K562 (cell line): ENCODE results near the gene KCNJ10. TPM values are rescaled to one million over a fixed set of nuclear protein-coding genes. Genes with fewer than 3 reads are reported as not detected.

Experiments
- ATAC-seq: fragments of 200-7000 bp; cut with Tn5 transposase; 3 replicates; pipeline ENCODE4 v1.9.1; 2020; ENCODE audit warnings: moderate library complexity
- BruUV-seq: library from RNA; stranded (reverse); fragments of 400-500 nt; replicated peaks from 2 replicates; lab custom pipeline; 2021; lab: Mats Ljungman, UMichigan
- CTCF ChIA-PET: fragments of 300-600 bp; formaldehyde crosslinking; extraction: SDS; loops from one replicate; lab custom pipeline; 2021; ENCODE audit warnings: low intra/inter-chr PET ratio; lab: Yijun Ruan, JAX
- POLR2A ChIA-PET: fragments of 300-600, 350-650 bp; sonication (Branson Sonifier 250); formaldehyde crosslinking; extraction: SDS; loops from one replicate; lab custom pipeline; 2021; ENCODE audit warnings: antibody characterized with exemption, inconsistent platforms; lab: Yijun Ruan, JAX
- DNase-seq, 4 experiments: peaks; one replicate each; pipeline versions ENCODE4 v3.0.0 to v3.0.0-alpha.2; 2011 to 2018; ENCODE audit warnings: low spot score in 3 of 4, mixed read lengths in 3 of 4; ENCODE audit errors: extremely low read depth in 1 of 4
- FAIRE-seq: peaks from 2 replicates; lab custom pipeline; 2011; peaks lifted over from hg19 to GRCh38; lab: Jason Lieb, UNC
- H2AFZ ChIP-seq: 2 replicates; pipeline ENCODE4 v1.6.0; 2011; ENCODE audit warnings: low read depth, low read length, control low read depth, inconsistent platforms
- H3K27ac ChIP-seq: fragments of 200-600 bp; 3 replicates; pipeline ENCODE4 v1.8.0; 2011; ENCODE audit warnings: low read depth, mild to moderate bottlenecking, control low read depth, inconsistent platforms, low read length, moderate library complexity, mixed read lengths; ENCODE audit errors: extremely low read depth
- H3K27me3 ChIP-seq, 2 experiments: fragments of 300-600 bp in 1 of 2; 2 replicates in 1 of 2; 3 replicates in 1 of 2; pipeline versions ENCODE4 v1.6.0 to v1.8.0; 2011; ENCODE audit warnings: inconsistent platforms in 2 of 2, low read length in 2 of 2, mild to moderate bottlenecking in 1 of 2, mixed read lengths in 1 of 2, moderate library complexity in 1 of 2; ENCODE audit not compliant: control insufficient read depth in 2 of 2, insufficient read depth in 2 of 2
- H3K36me3 ChIP-seq: fragments of 300-600 bp; 3 replicates; pipeline ENCODE4 v1.8.0; 2011; ENCODE audit warnings: mild to moderate bottlenecking, low read length, inconsistent platforms; ENCODE audit not compliant: control insufficient read depth, insufficient read depth
- H3K4me1 ChIP-seq, 2 experiments: fragments of 200-600 bp in 1 of 2; replicated peaks in 1 of 2; 2 replicates in 1 of 2; 3 replicates in 1 of 2; pipeline versions ENCODE4 v1.5.1 to v1.8.0; 2011; ENCODE audit warnings: inconsistent platforms in 2 of 2, low read length in 2 of 2, mild to moderate bottlenecking in 1 of 2, mixed read lengths in 1 of 2, moderate library complexity in 1 of 2; ENCODE audit not compliant: control insufficient read depth in 2 of 2, insufficient read depth in 2 of 2
- H3K4me2 ChIP-seq: 2 replicates; pipeline ENCODE4 v1.6.1; 2011; ENCODE audit warnings: low read length, control low read depth, inconsistent platforms, mixed read lengths; ENCODE audit not compliant: insufficient read depth
- H3K4me3 ChIP-seq: fragments of 200-600 bp; sonication (generic), shearing (Covaris generic); 2 replicates; pipeline ENCODE4 v1.5.1; 2016; ENCODE audit warnings: control low read depth, inconsistent platforms
- H3K79me2 ChIP-seq: fragments of 200-600 bp; 3 replicates; pipeline ENCODE4 v1.8.0; 2011; ENCODE audit warnings: low read length, inconsistent platforms; ENCODE audit not compliant: control insufficient read depth, insufficient read depth
- H3K9ac ChIP-seq, 2 experiments: 2 replicates each; pipeline versions ENCODE4 v1.6.0 to v1.6.1; 2011; ENCODE audit warnings: low read depth in 2 of 2, low read length in 2 of 2, control low read depth in 1 of 2, inconsistent platforms in 1 of 2, mild to moderate bottlenecking in 1 of 2, mixed read lengths in 1 of 2; ENCODE audit not compliant: insufficient read depth in 1 of 2
- H3K9me1 ChIP-seq: one replicate; pipeline ENCODE4 v1.6.0; 2011; ENCODE audit warnings: inconsistent platforms, mild to moderate bottlenecking, low read length, moderate library complexity; ENCODE audit not compliant: control insufficient read depth, insufficient read depth
- H3K9me3 ChIP-seq: replicated peaks from 2 replicates; pipeline ENCODE4 v1.5.1; 2011; ENCODE audit warnings: low read depth, low read length, inconsistent platforms; ENCODE audit not compliant: control insufficient read depth, insufficient read depth
- H4K20me1 ChIP-seq: replicated peaks from 2 replicates; pipeline ENCODE4 v1.6.1; 2011; ENCODE audit warnings: low read length, inconsistent platforms, mixed read lengths; ENCODE audit not compliant: control insufficient read depth, insufficient read depth
- EZH2 ChIP-seq: IDR thresholded peaks from 2 replicates; pipeline ENCODE4 v1.6.1; 2012; ENCODE audit warnings: low read depth, mild to moderate bottlenecking, inconsistent platforms, low read length, borderline replicate concordance
- NFIX ChIP-seq: fragments of 250-450 bp; sonication (Bioruptor Pico); IDR thresholded peaks from 2 replicates; pipeline ENCODE4 v1.4.0; 2020; ENCODE audit warnings: low read depth, mild to moderate bottlenecking, moderate library complexity
- SNRNP70 ChIP-seq: fragments of 200-400 bp; formaldehyde crosslinking; optimal IDR thresholded peaks from 2 replicates; pipeline ENCODE3; 2017; ENCODE audit warnings: low read depth, low read length
- TAF9B ChIP-seq: fragments of 450-650 bp; IDR thresholded peaks from 2 replicates; pipeline ENCODE4 v1.6.1; 2018; ENCODE audit warnings: mild to moderate bottlenecking; ENCODE audit not compliant: partially characterized antibody
- XRCC4 ChIP-seq: IDR thresholded peaks from one replicate; pipeline ENCODE4 v1.6.1; 2011; ENCODE audit not compliant: insufficient read depth, insufficient read length; ENCODE audit errors: extremely low read depth
- ZNF766 ChIP-seq: fragments of 200-800 bp; sonication (Bioruptor generic); conservative IDR thresholded peaks from 2 replicates; pipeline ENCODE4 v1.6.1; 2016; ENCODE audit warnings: missing genetic modification characterization, missing compliant biosample characterization
- WGBS: fragments of 100-300 bp; shearing (Covaris generic); methylation state at CpG from one replicate; pipeline ENCODE4 v1.1.6; 2016; ENCODE audit warnings: low coverage, mixed read lengths; ENCODE audit not compliant: insufficient coverage; ENCODE audit errors: missing lambda C conversion rate; 5-methylcytosine and 5-hydroxymethylcytosine counted together
- in situ Hi-C: fragments of 300-500 bp; cut with MboI; formaldehyde crosslinking; loops from 4 replicates; pipeline ENCODE4 v1.15.0; 2018; ENCODE audit warnings: inconsistent platforms, mixed read lengths
- intact Hi-C: fragments of 100-400 bp; cut with micrococcal nuclease; formaldehyde crosslinking; loops from 2 replicates; pipeline ENCODE4 v1.14.2; 2022
- polyA plus RNA-seq, 8 experiments: library from polyadenylated mRNA; depleted of rRNA in 4 of 8; stranded (reverse) in 5 of 8; unstranded in 3 of 8; fragments of >200 nt; fragmentation: Nextera tagmentation in 2 of 8; fragmentation: Illumina TruSeq in 1 of 8; extraction: Ambion mirVana in 2 of 8; extraction: Trizol in 1 of 8; gene quantifications; 2 replicates each; pipeline versions ENCODE4 v1.2.1 to v1.2.3, GENCODE V29; 2011 to 2014; ENCODE audit warnings: inconsistent platforms in 1 of 8, missing spikeins in 1 of 8
- total RNA-seq, 7 experiments: library from RNA; depleted of rRNA in 6 of 7; stranded (reverse); fragments of >200 nt in 6 of 7; fragmentation: Illumina TruSeq in 2 of 7; extraction: Trizol in 2 of 7; gene quantifications; 2 replicates each; pipeline versions ENCODE4 v1.2.1 to v1.2.3, GENCODE V29; 2011 to 2021; ENCODE audit warnings: low replicate concordance in 1 of 7
- TF ChIP-seq, protein P1 (sequence below): fragments of 450-650 bp; IDR thresholded peaks from 2 replicates; pipeline ENCODE4 v1.6.1; 2016

KCNJ10 gene
- total and polyA plus RNA-seq, 9 of the 15 experiments (the other 6 are each of a cell fraction or from before 2014, with no cell fraction given): 0.06 to 0.11 TPM; not detected in 7

DNA sequence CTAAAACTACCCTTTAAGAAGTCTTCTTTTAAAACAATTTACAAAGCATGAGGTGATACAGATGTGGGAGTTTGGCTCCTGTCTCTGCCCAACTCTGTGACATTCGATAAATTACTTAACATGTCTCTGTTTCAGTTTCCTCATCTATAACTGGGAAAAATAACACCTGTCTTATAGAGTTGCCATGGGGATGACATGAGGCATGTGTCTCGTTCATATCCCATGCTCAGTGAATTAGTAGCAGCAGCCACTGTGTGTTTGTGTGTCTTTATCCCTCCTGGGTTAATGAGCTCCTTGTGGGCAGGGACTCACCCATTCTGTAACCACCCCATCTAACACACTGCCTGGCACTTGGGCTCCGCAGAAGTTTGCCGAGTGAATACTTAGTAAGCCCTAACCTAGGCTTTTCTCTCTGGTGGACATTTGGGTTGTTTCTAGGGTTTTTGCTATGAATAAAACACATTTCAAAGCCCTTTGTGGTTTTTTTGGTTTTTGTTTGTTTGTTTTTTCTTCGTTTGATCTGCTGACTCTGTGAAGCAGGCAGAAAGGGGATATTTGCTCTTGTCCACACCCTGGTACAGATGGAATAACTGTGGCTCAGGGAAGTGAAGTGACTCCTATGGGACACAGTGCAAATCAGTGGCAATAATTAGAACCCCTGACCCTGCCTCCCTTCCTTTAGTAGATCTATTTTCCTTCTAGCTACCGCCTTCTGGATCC, 10.6 kb upstream of the KCNJ10 start:
- no peak for TF ChIP-seq SNRNP70
- TF ChIP-seq, protein P1, sequence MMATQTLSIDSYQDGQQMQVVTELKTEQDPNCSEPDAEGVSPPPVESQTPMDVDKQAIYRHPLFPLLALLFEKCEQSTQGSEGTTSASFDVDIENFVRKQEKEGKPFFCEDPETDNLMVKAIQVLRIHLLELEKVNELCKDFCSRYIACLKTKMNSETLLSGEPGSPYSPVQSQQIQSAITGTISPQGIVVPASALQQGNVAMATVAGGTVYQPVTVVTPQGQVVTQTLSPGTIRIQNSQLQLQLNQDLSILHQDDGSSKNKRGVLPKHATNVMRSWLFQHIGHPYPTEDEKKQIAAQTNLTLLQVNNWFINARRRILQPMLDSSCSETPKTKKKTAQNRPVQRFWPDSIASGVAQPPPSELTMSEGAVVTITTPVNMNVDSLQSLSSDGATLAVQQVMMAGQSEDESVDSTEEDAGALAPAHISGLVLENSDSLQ: no peak
- TF ChIP-seq XRCC4: no peak
- TF ChIP-seq EZH2: no peak
- TF ChIP-seq NFIX (CRISPR knock-in tag): no peak
- no peak for TF ChIP-seq TAF9B
- TF ChIP-seq ZNF766: no peak
- Histone ChIP-seq H3K9me3 (no peaks in the 10 kb centered on the region), H2AFZ (no peak overlapping the region), H4K20me1 (no peaks in the 10 kb centered on the region), H3K4me3 (no peak overlapping the region), H3K4me2 (no peak overlapping the region), H3K36me3 (no peaks in the 10 kb centered on the region), H3K9me1 (no peaks in the 10 kb centered on the region), H3K27ac (no peak overlapping the region), H3K79me2 (no peaks in the 10 kb centered on the region), H3K27me3 (peaks cover 9 to 43% of the 10 kb centered on the region in 2 experiments; a peak in 4 of 5 replicates), H3K9ac (no peak overlapping the region), H3K4me1 (peaks cover 0 to 12% of the 10 kb centered on the region in 2 experiments; a peak in 1 of 5 replicates)
- no peak for ATAC-seq
- ChIA-PET CTCF (no interaction called here), POLR2A (interaction anchor here (0.7 to 1.3 kb wide), 3 partner anchors 9 to 18 kb away, joined by 4 to 5 read pairs (median 4); partner anchors contain the start of gene IGSF8)
- intact Hi-C loops: loop anchor here (5.0 kb wide), 1 partner anchor 143 kb away; no protein-coding TSS in a partner anchor
- DNase-seq: no peak
- under 1% methylated on average over 6 of the region's 6 CpGs for WGBS
- no peak for FAIRE-seq
- BruUV-seq: no TSS peak
- in situ Hi-C loops: no loop called here
